HG02759 (cell line): ENCODE measurements around the gene CCM2L.
"Not testable (repeated sequence)": the region's sequence is repeated elsewhere in the genome, so short reads cannot be mapped to it uniquely, and the experiment has no call there.

Experiments
- ATAC-seq: cut with Tn5 transposase; IDR thresholded peaks from one replicate; pipeline ENCODE4 v1.9.1; 2021; ENCODE audit warnings: mild to moderate bottlenecking, moderate library complexity; ENCODE audit not compliant: unreplicated experiment

Gene CCM2L

GRCh38 chr20:32027643-32028042 is 17.4 kb downstream of the CCM2L start:
- no peak for ATAC-seq

- no peak for ATAC-seq
These were observed 18.6 kb downstream of the CCM2L start for GRCh38 chr20:32028647-32029372.

GRCh38 chr20:32029561-32029960 is 19.3 kb downstream of the CCM2L start:
- ATAC-seq, result no peak

GRCh38 chr20:32031007-32031958 is 21.0 kb downstream of the CCM2L start:
- ATAC-seq, result no peak

GRCh38 chr20:32033316-32033715 is 23.1 kb downstream of the CCM2L start:
- ATAC-seq, result no peak

- not testable (repeated sequence) for ATAC-seq
These were observed 23.5 kb downstream of the CCM2L start for GRCh38 chr20:32033721-32034120.

GRCh38 chr20:32034581-32035425 is 24.6 kb downstream of the CCM2L start:
- no peak for ATAC-seq

GRCh38 chr20:32035426-32035779 is 25.2 kb downstream of the CCM2L start:
- no peak for ATAC-seq

- ATAC-seq, result no peak
These were observed 26.0 kb downstream of the CCM2L start for GRCh38 chr20:32036252-32036651.

GRCh38 chr20:32036716-32037485 is 26.7 kb downstream of the CCM2L start:
- no peak for ATAC-seq

GRCh38 chr20:32037929-32038328 is 27.7 kb downstream of the CCM2L start:
- no peak for ATAC-seq

- ATAC-seq, result peak; percentile 73
These were observed 30.1 kb downstream of the CCM2L start for GRCh38 chr20:32040142-32040953.

- ATAC-seq, result no peak
These were observed 35.8 kb downstream of the CCM2L start for GRCh38 chr20:32045999-32046398.

GRCh38 chr20:32050324-32050841 is 40.1 kb downstream of the CCM2L start:
- no peak for ATAC-seq

GRCh38 chr20:32050851-32051556 is 40.8 kb downstream of the CCM2L start:
- no peak for ATAC-seq

- no peak for ATAC-seq
These were observed 41.5 kb downstream of the CCM2L start for GRCh38 chr20:32051720-32052089.

GRCh38 chr20:32052090-32052777 is 42.0 kb downstream of the CCM2L start, which contains the start of gene HCK:
TSS of gene HCK (plus strand) at chr20:32052242.
- peak; percentile 49 for ATAC-seq

GRCh38 chr20:32052778-32053362 is 42.6 kb downstream of the CCM2L start:
- peak; percentile 40 for ATAC-seq
